SU-DHL-6 (cell line): ENCODE results near the gene C3orf18.

Experiments used
- EZH2phosphoT487 ChIP-seq: fragments of 200-600 bp; sonication (generic), shearing (Covaris generic); conservative IDR thresholded peaks from 2 replicates; pipeline ENCODE4 v1.6.1; 2018; ENCODE audit warnings: mild to moderate bottlenecking, antibody characterized with exemption, low read length, moderate library complexity, mixed read lengths
- TF ChIP-seq, protein P1 (sequence below): fragments of 200-600 bp; sonication (generic); IDR thresholded peaks from one replicate; pipeline ENCODE4 v1.5.1; 2017; ENCODE audit warnings: antibody characterized with exemption, mild to moderate bottlenecking, low read length, moderate library complexity; ENCODE audit not compliant: insufficient read depth, poor library complexity, severe bottlenecking

DNA sequence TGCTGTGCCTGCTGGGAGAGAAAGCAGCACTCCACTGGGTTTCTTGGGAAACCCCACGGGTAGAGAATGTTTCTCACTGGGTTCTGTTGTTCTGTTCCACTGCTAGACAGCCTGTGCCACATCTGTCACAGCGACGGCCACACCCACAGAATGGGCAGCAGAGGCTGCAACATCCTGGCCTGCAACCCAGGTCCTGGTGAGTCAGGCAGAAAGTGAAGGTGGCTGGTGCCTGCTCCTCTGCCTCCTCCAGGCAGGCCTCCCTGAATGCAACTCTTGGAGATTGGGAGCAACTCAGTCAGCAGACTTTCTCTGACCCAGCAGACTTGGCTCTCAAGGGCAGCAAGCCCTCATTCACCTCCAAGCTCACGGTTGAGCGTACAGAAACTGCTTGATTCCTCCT is 13.0 kb downstream of the C3orf18 start:
- TF ChIP-seq, protein P1, sequence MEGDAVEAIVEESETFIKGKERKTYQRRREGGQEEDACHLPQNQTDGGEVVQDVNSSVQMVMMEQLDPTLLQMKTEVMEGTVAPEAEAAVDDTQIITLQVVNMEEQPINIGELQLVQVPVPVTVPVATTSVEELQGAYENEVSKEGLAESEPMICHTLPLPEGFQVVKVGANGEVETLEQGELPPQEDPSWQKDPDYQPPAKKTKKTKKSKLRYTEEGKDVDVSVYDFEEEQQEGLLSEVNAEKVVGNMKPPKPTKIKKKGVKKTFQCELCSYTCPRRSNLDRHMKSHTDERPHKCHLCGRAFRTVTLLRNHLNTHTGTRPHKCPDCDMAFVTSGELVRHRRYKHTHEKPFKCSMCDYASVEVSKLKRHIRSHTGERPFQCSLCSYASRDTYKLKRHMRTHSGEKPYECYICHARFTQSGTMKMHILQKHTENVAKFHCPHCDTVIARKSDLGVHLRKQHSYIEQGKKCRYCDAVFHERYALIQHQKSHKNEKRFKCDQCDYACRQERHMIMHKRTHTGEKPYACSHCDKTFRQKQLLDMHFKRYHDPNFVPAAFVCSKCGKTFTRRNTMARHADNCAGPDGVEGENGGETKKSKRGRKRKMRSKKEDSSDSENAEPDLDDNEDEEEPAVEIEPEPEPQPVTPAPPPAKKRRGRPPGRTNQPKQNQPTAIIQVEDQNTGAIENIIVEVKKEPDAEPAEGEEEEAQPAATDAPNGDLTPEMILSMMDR = no peak
- TF ChIP-seq EZH2phosphoT487 = no peak
